HEK293 (cell line): ENCODE measurements around the gene PLOD2.

Experiments used
- FEZF1 ChIP-seq: fragments of 450-650 bp; formaldehyde crosslinking; IDR thresholded peaks from 2 replicates; pipeline ENCODE4 v1.5.1; 2016; ENCODE audit warnings: missing biosample characterization, missing genetic modification characterization
- HOXA7 ChIP-seq: sonication (generic); formaldehyde crosslinking; IDR thresholded peaks from 2 replicates; pipeline ENCODE4 v1.8.1; 2022; ENCODE audit warnings: missing genetic modification reagents, borderline replicate concordance
- TF ChIP-seq, protein P1 (sequence below): fragments of 450-650 bp; formaldehyde crosslinking; IDR thresholded peaks from 2 replicates; pipeline ENCODE4 v1.5.1; 2016; ENCODE audit warnings: missing biosample characterization, missing genetic modification characterization

GRCh38 chr3:146104068-146104467 is 56.9 kb downstream of the PLOD2 start:
- TF ChIP-seq, protein P1, sequence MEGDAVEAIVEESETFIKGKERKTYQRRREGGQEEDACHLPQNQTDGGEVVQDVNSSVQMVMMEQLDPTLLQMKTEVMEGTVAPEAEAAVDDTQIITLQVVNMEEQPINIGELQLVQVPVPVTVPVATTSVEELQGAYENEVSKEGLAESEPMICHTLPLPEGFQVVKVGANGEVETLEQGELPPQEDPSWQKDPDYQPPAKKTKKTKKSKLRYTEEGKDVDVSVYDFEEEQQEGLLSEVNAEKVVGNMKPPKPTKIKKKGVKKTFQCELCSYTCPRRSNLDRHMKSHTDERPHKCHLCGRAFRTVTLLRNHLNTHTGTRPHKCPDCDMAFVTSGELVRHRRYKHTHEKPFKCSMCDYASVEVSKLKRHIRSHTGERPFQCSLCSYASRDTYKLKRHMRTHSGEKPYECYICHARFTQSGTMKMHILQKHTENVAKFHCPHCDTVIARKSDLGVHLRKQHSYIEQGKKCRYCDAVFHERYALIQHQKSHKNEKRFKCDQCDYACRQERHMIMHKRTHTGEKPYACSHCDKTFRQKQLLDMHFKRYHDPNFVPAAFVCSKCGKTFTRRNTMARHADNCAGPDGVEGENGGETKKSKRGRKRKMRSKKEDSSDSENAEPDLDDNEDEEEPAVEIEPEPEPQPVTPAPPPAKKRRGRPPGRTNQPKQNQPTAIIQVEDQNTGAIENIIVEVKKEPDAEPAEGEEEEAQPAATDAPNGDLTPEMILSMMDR = no peak
- TF ChIP-seq FEZF1 (tag by site-specific recombination) (no peak), HOXA7 (CRISPR knock-in tag) (no peak)
